ENCODE data around the gene GNB3. TPM values are rescaled to one million over a fixed set of nuclear protein-coding genes. Genes with fewer than 3 reads are reported as not detected.
"Not testable (repeated sequence)": the region's sequence is repeated elsewhere in the genome, so short reads cannot be mapped to it uniquely, and the experiment has no call there.

GNB3 gene
- total RNA-seq, 4 donors from 2014 or later: 0.45 to 1.8 (median 1.3) TPM

- Histone ChIP-seq H3K9me3 (no peaks in the 10 kb centered on the region), H3K36me3 (peaks cover 0 to 49% of the 10 kb centered on the region in 2 donors), H3K27me3 (no peaks in the 10 kb centered on the region), H3K4me3 (peak overlapping the region in 1 of 2 donors; percentile 99), H3K27ac (peak overlapping the region in 3 of 4 donors; percentile 98 to 99 (median 98)), H3K4me1 (peaks cover 0 to 67% (median 36%) of the 10 kb centered on the region in 3 donors)
- 17 to 22% methylated on average over 8 to 9 of the region's 12 CpGs for WGBS, 2 donors (ENCODE audit: low coverage in 1 of 2)
- ATAC-seq: no peak
- TF ChIP-seq POLR2AphosphoS5 (IDR thresholded peaks at IDR 0.05) (peak; percentile 7), CTCF (IDR thresholded peaks at IDR 0.05) (peak in 3 of 4 experiments; percentile 85 to 96 (median 92)), EP300 (IDR thresholded peaks at IDR 0.05) (no peak), POLR2A (IDR thresholded peaks at IDR 0.05) (no peak)
Observed at GRCh38 chr12:6869049-6870021, 28.6 kb downstream of the GNB3 start.

- H3K4me3 ChIP-seq, ATAC-seq, H3K9me3 ChIP-seq, H3K27me3 ChIP-seq: not testable (repeated sequence)
- peaks cover 0 to 40% of the 10 kb centered on the region in 2 donors for H3K36me3 ChIP-seq
- peaks cover 0 to 71% (median 36%) of the 10 kb centered on the region in 3 donors for H3K4me1 ChIP-seq
- peak overlapping the region in 3 of 4 donors; percentile 9 to 98 (median 85) for H3K27ac ChIP-seq
- WGBS, 2 donors (ENCODE audit: low coverage in 1 of 2): 17% methylated on average over 1 of the region's 4 CpGs; no CpG with 5 or more reads in 1 of the 2 donors
Observed at GRCh38 chr12:6870304-6870703, 29.6 kb downstream of the GNB3 start.

- Histone ChIP-seq H3K9me3 (no peaks in the 10 kb centered on the region), H3K4me1 (peaks cover 0 to 70% (median 36%) of the 10 kb centered on the region in 3 donors), H3K27me3 (no peaks in the 10 kb centered on the region), H3K36me3 (peaks cover 0 to 35% of the 10 kb centered on the region in 2 donors), H3K4me3 (peak overlapping the region in 1 of 2 donors; percentile 84), H3K27ac (peak overlapping the region in 3 of 4 donors; percentile 85 to 94 (median 89))
- no peak for ATAC-seq
- TF ChIP-seq POLR2AphosphoS5 (IDR thresholded peaks at IDR 0.05): no peak
- no peak for TF ChIP-seq EP300 (IDR thresholded peaks at IDR 0.05)
- TF ChIP-seq POLR2A (IDR thresholded peaks at IDR 0.05): no peak
- no peak for TF ChIP-seq CTCF (IDR thresholded peaks at IDR 0.05)
- 46% methylated on average over 2 of the region's 12 CpGs; no CpG with 5 or more reads in 1 of the 2 donors for WGBS, 2 donors (ENCODE audit: low coverage in 1 of 2)
Observed at GRCh38 chr12:6871052-6871957, 30.6 kb downstream of the GNB3 start.

- H3K9me3 ChIP-seq: no peaks in the 10 kb centered on the region
- ATAC-seq: peak; percentile 65
- TF ChIP-seq EP300 (IDR thresholded peaks at IDR 0.05): no peak
- TF ChIP-seq POLR2A (IDR thresholded peaks at IDR 0.05): peak in 1 of 2 donors; percentile 18
- TF ChIP-seq POLR2AphosphoS5 (IDR thresholded peaks at IDR 0.05): peak; percentile 66
- TF ChIP-seq CTCF (IDR thresholded peaks at IDR 0.05): peak in 3 of 4 experiments; percentile 88 to 96 (median 91)
- 0% methylated on average over 8 to 14 of the region's 40 CpGs for WGBS, 2 donors (ENCODE audit: low coverage in 1 of 2)
- peak overlapping the region; percentile 50 to 84 for H3K4me3 ChIP-seq
- H3K27me3 ChIP-seq: no peaks in the 10 kb centered on the region
- peaks cover 0 to 63% (median 33%) of the 10 kb centered on the region in 3 donors for H3K4me1 ChIP-seq
- H3K36me3 ChIP-seq: peaks cover 0 to 34% of the 10 kb centered on the region in 2 donors
- peak overlapping the region; percentile 41 to 94 (median 87) for H3K27ac ChIP-seq
Observed at GRCh38 chr12:6872073-6873048, 31.6 kb downstream of the GNB3 start.

All from gastroesophageal sphincter (tissue), 4 donors.